ENCODE measurements around the gene CHCHD2. TPM values are rescaled to one million over a fixed set of nuclear protein-coding genes. Genes with fewer than 3 reads are reported as not detected.

Gene CHCHD2
- total and polyA plus RNA-seq, 9 of the 15 experiments (the other 6 are each of a cell fraction or from before 2014, with no cell fraction given): 145 to 1,044 (median 648) TPM

- peak in 1 of 2 experiments; percentile 37; a peak in 2 of 4 replicates for TF ChIP-seq FOXK2 (conservative IDR thresholded peaks at IDR 0.05 in 1 of 2, IDR thresholded peaks at IDR 0.05 in 1 of 2; ENCODE audit: low read depth in 2 of 2)
- 0 out of 2 replicates have a peak, but pooled peaks have one; percentile 55 for TF ChIP-seq ZNF431 (CRISPR knock-in tag; IDR thresholded peaks at IDR 0.05)
- TF ChIP-seq DNMT1 (IDR thresholded peaks at IDR 0.05): no peak
- TF ChIP-seq E2F4 (CRISPR knock-in tag; IDR thresholded peaks at IDR 0.05; ENCODE audit: low read depth): peak; percentile 94
- TF ChIP-seq REST (IDR thresholded peaks at IDR 0.05; ENCODE audit: borderline replicate concordance): no peak
- TF ChIP-seq REST (CRISPR knock-in tag; IDR thresholded peaks at IDR 0.05; ENCODE audit: low read depth): no peak
- TF ChIP-seq CTCFL (IDR thresholded peaks at IDR 0.05; ENCODE audit: borderline replicate concordance, insufficient read depth, low read depth, low read length, poor library complexity, severe bottlenecking): no peak
- peak; percentile 70; the same call in 1 of the 2 replicates for TF ChIP-seq THAP12 (CRISPR knock-in tag; IDR thresholded peaks at IDR 0.05)
- TF ChIP-seq RBM34 (IDR thresholded peaks at IDR 0.05; ENCODE audit: borderline replicate concordance, insufficient read depth, low read length): no peak
- no peak for TF ChIP-seq KLF13 (tag; IDR thresholded peaks at IDR 0.05; ENCODE audit: borderline replicate concordance, low read depth)
- no peak for TF ChIP-seq ARNT (IDR thresholded peaks at IDR 0.05)
Measured at GRCh38 chr7:56106108-56107073, at the start of gene CHCHD2 (continued).

Data from K562 (cell line).